Measurements from ENCODE around the gene SMC3. TPM values are rescaled to one million over a fixed set of nuclear protein-coding genes. Genes with fewer than 3 reads are reported as not detected.

Gene SMC3
- total and polyA plus RNA-seq, 2 of the 13 experiments (the other 11 are each of a cell fraction or from before 2014, with no cell fraction given) = 11.7 to 48.0 TPM

GRCh38 chr10:110563132-110563531, 4.4 kb upstream of the SMC3 start:
- 68% methylated on average over 8 of the region's 8 CpGs for WGBS (ENCODE audit: low lambda C conversion rate)
- Histone ChIP-seq H3K79me2 (ENCODE audit: insufficient read depth, low read length) (peaks cover 7% of the 10 kb centered on the region), H2AFZ (ENCODE audit: low read length) (no peak overlapping the region), H3K4me3 (replicated peaks in 1 of 3; ENCODE audit: insufficient read depth in 1 of 3, low read depth in 2 of 3, low read length in 3 of 3) (no peak overlapping the region), H3K9ac (ENCODE audit: insufficient read depth, low read depth, low read length) (no peak overlapping the region), H4K20me1 (ENCODE audit: insufficient read depth, low read length) (no peaks in the 10 kb centered on the region), H3K27ac (ENCODE audit: extremely low read length, insufficient read depth, low read length) (no peak overlapping the region), H3K36me3 (replicated peaks in 1 of 2; ENCODE audit: control insufficient read depth in 1 of 2, insufficient read depth in 2 of 2, low read length in 2 of 2) (no peaks in the 10 kb centered on the region), H3K4me2 (ENCODE audit: low read depth, low read length) (no peak overlapping the region), H3K4me1 (ENCODE audit: insufficient read depth, low read length) (peaks cover 10% of the 10 kb centered on the region), H3K9me3 (ENCODE audit: low read length) (no peaks in the 10 kb centered on the region), H3K27me3 (ENCODE audit: control insufficient read depth in 1 of 2, insufficient read depth in 2 of 2, low read length in 2 of 2) (peaks cover 2 to 12% of the 10 kb centered on the region in 2 experiments; a peak in 3 of 5 replicates)
- TF ChIP-seq FOXO4 (CRISPR knock-in tag; conservative IDR thresholded peaks at IDR 0.05) (no peak), ATRX (CRISPR knock-in tag; IDR thresholded peaks at IDR 0.05; ENCODE audit: borderline replicate concordance) (no peak), HMG20B (CRISPR knock-in tag; conservative IDR thresholded peaks at IDR 0.05) (no peak), SRSF1 (optimal IDR thresholded peaks at IDR 0.05; ENCODE audit: low read depth, low read length) (no peak), ZSCAN9 (CRISPR knock-in tag; IDR thresholded peaks at IDR 0.05; ENCODE audit: borderline replicate concordance) (no peak), ZBTB14 (CRISPR knock-in tag; IDR thresholded peaks at IDR 0.05) (no peak), CEBPG (CRISPR knock-in tag; IDR thresholded peaks at IDR 0.05) (no peak), SMAD3 (CRISPR knock-in tag; IDR thresholded peaks at IDR 0.05) (no peak), ELF3 (CRISPR knock-in tag; IDR thresholded peaks at IDR 0.05) (no peak), ZNF18 (CRISPR knock-in tag; IDR thresholded peaks at IDR 0.05; ENCODE audit: insufficient replicate concordance) (no peak)
- intact Hi-C loops (cut with micrococcal nuclease; ENCODE audit: unreplicated experiment) = no loop called here
- BruUV-seq (replicated peaks) = no TSS peak
- no peak for DNase-seq (ENCODE audit: low spot score)
- in situ Hi-C loops (cut with HindIII; ENCODE audit: extremely low pct_ligation_motif_present, low pct_unique_long_range_greater_than_20kb) = no loop called here
- ATAC-seq = no peak
- CTCF ChIA-PET (ENCODE audit: low intra/inter-chr PET ratio, low total read pairs) = no interaction called here
- POLR2A ChIA-PET = no interaction called here
- no peak for FAIRE-seq
